ENCODE results near the gene NDUFAF7.

- TF ChIP-seq CTCF (IDR thresholded peaks at IDR 0.05 in 8 of 11, conservative IDR thresholded peaks at IDR 0.05 in 3 of 11) (no peak), POLR2A (IDR thresholded peaks at IDR 0.05) (no peak)
Measured at GRCh38 chr2:37267685-37268084, 36.2 kb downstream of the NDUFAF7 start.

Data from spleen (tissue), 7 donors.